Adrenal gland (tissue), 12 donors: ENCODE data around the gene MMP24. TPM values are rescaled to one million over a fixed set of nuclear protein-coding genes. Genes with fewer than 3 reads are reported as not detected.

Experiments
- DNase-seq, 7 donors: peaks; one replicate each; pipeline ENCODE4 v3.0.0-alpha.2; 2019 to 2020
- H3K27ac ChIP-seq, 5 donors: fragments of 200-600 bp; sonication (generic) in 4 of 5; 1 replicate in 3 of 5; 2 replicates in 2 of 5; pipeline versions ENCODE4 v1.5.1 to v1.8.0; 2016 to 2020; ENCODE audit warnings: mild to moderate bottlenecking in 1 of 5
- H3K27me3 ChIP-seq: fragments of 200-600 bp; 2 replicates; pipeline ENCODE4 v1.8.0; 2021
- H3K36me3 ChIP-seq, 2 donors: fragments of 200-600 bp; replicated peaks in 1 of 2; 1 replicate in 1 of 2; 2 replicates in 1 of 2; pipeline versions ENCODE4 v1.5.1 to v1.8.0; 2018 to 2022
- H3K4me1 ChIP-seq, 2 donors: fragments of 200-600 bp; replicated peaks in 1 of 2; 1 replicate in 1 of 2; 2 replicates in 1 of 2; pipeline versions ENCODE4 v1.5.1 to v1.8.0; 2018 to 2021
- H3K4me3 ChIP-seq, 4 donors: fragments of 200-600 bp; sonication (generic) in 3 of 4; one replicate each; pipeline ENCODE4 v1.5.1; 2016 to 2018
- H3K9me3 ChIP-seq, 3 donors: fragments of 200-600 bp; sonication (generic) in 1 of 3; replicated peaks in 1 of 3; 1 replicate in 2 of 3; 2 replicates in 1 of 3; pipeline versions ENCODE4 v1.5.1 to v1.8.0; 2016 to 2021
- POLR2A ChIP-seq, 2 donors: fragments of 450-650 bp; IDR thresholded peaks; one replicate each; pipeline ENCODE4 v1.6.1; 2017; ENCODE audit warnings: antibody characterized with exemption in 2 of 2, mild to moderate bottlenecking in 2 of 2, moderate library complexity in 1 of 2
- WGBS, 4 donors: extraction: QIAGEN DNeasy Blood & Tissue Kit in 2 of 4; methylation state at CpG; one replicate each; pipeline versions ENCODE4 v1.1.5 to v1.1.7; 2013 to 2017; 5-methylcytosine and 5-hydroxymethylcytosine counted together
- intact Hi-C, 2 donors: fragments of 100-400 bp; cut with DNase I; formaldehyde crosslinking; loops; one replicate each; pipeline versions ENCODE4 v1.14.1 to v1.15.0; 2022 to 2023
- polyA plus RNA-seq, 3 donors: library from polyadenylated mRNA; stranded (reverse); fragments of 200-250 nt in 2 of 3; fragments of 350-450 nt in 1 of 3; fragmentation: Illumina TruSeq in 1 of 3; extraction: RNeasy Lipid Tissue Mini Kit (QIAGEN cat#74804) in 1 of 3; gene quantifications; one replicate each; pipeline ENCODE4 v1.2.3, GENCODE V29; 2013 to 2014
- total RNA-seq, 9 donors: library from RNA; depleted of rRNA in 4 of 9; stranded (reverse); fragments of >200 nt in 4 of 9; fragments of 120-200 nt in 1 of 9; fragmentation: NEBNext Ultra II Directional in 1 of 9; extraction: Animal tissue kit (Norgen Biotek cat#: 25700) in 1 of 9; gene quantifications; one replicate each; pipeline versions ENCODE4 v1.1.0 to v1.2.4, GENCODE V29; 2013 to 2023
- TF ChIP-seq, protein P1 (sequence below), 6 experiments: fragments of 450-650 bp in 4 of 6; fragments of 200-600 bp in 2 of 6; sonication (generic) in 1 of 6; IDR thresholded peaks; 1 replicate in 5 of 6; 2 replicates in 1 of 6; pipeline versions ENCODE4 v1.5.1 to v1.8.0; 2016 to 2021; ENCODE audit warnings: antibody characterized with exemption in 6 of 6, mild to moderate bottlenecking in 2 of 6, moderate library complexity in 1 of 6
- donor health status: healthy with polysubstance abuse.
- donor health status: Bipolar disorder and iron deficiency.
- donor health status: DM: yes; HTN: yes; CAD: no.
- donor health status: DM: no; HTN: no; CAD: no.
- donor health status: DM: no; HTN: no; CAD: no.
- donor health status: DM: yes; HTN: yes; CAD: no.

The MMP24 gene
- total and polyA plus RNA-seq, 12 donors = 0.09 to 2.3 (median 1.3) TPM

DNA sequence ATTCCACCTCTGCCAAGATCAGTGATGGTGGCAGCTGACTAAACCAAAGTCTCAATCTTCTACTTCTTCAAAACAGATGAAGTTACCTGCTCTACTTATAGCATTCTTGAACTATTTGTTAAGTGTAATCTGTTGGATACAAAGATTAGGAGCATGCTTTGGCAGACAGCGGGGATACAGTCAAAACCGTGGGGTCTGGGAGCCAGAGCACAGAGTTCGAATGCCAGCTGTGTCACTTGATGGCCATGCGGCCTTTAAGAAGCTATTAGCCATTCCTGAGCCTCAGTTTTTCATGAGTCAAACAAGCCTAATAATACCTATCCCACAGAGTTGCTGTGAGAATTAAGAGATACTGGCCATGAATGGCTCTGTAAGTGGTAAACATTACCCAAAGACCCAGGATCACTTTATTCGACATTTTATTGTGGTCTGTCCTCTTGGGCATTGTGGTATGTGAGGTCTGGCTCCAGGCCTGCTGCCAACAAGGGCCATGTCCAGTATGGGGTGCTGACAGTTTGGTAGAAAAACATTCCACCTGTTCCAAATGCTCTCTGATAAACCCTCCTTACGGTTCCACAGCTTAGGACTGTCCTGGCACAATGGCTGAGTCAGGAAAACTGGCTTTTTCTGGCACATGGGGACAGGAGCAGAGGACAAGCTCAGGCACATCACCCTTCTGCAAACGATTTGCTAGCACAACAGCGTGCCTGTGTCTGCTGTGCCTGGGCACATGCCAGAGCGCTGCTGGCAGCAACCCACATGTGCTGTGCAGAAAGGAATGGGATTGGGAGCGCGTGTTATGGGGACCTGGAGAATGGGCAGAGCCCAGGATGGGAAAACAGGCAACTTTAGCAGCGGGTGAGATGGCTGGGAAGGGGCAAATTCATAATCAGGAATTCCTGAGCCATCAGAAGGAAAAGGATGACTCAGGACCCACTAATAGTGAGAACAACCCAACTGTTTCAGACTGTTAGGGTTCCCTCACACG lies 81.5 kb downstream of the MMP24 start:
- intact Hi-C loops = no loop called here
- Histone ChIP-seq H3K36me3 (no peaks in the 10 kb centered on the region), H3K9me3 (no peaks in the 10 kb centered on the region), H3K27me3 (no peaks in the 10 kb centered on the region), H3K27ac (peak overlapping the region in 2 of 5 donors; percentile 1 to 78), H3K4me3 (no peak overlapping the region), H3K4me1 (peaks cover 10 to 20% of the 10 kb centered on the region in 2 donors)
- TF ChIP-seq, protein P1, sequence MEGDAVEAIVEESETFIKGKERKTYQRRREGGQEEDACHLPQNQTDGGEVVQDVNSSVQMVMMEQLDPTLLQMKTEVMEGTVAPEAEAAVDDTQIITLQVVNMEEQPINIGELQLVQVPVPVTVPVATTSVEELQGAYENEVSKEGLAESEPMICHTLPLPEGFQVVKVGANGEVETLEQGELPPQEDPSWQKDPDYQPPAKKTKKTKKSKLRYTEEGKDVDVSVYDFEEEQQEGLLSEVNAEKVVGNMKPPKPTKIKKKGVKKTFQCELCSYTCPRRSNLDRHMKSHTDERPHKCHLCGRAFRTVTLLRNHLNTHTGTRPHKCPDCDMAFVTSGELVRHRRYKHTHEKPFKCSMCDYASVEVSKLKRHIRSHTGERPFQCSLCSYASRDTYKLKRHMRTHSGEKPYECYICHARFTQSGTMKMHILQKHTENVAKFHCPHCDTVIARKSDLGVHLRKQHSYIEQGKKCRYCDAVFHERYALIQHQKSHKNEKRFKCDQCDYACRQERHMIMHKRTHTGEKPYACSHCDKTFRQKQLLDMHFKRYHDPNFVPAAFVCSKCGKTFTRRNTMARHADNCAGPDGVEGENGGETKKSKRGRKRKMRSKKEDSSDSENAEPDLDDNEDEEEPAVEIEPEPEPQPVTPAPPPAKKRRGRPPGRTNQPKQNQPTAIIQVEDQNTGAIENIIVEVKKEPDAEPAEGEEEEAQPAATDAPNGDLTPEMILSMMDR (IDR thresholded peaks at IDR 0.05) = no peak
- no peak for TF ChIP-seq POLR2A (IDR thresholded peaks at IDR 0.05)
- peak in 1 of 7 donors; percentile 72 for DNase-seq
- 75 to 87% (median 83%) methylated on average over 13 of the region's 13 CpGs for WGBS, 4 donors

DNA sequence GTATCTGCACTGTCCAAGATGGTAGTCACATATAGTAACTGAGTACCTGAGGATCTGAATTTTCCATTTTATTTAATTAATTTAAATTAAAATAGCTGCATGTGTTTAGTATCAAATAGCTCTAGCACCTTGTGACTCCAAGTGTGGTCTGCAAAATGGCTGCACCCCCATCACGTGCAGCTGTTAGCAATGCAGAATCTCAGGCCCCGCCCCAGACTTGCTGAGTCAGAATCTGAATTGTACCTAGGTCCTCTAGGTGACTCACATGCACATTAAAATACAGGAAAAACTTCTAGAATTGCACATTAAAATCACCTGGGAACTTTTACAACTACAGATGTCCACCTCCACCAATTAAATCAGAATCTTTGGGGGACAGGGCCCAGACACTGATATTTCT lies 84.9 kb downstream of the MMP24 start:
- Histone ChIP-seq H3K36me3 (no peaks in the 10 kb centered on the region), H3K4me3 (no peak overlapping the region), H3K27me3 (no peaks in the 10 kb centered on the region), H3K27ac (no peak overlapping the region), H3K4me1 (peaks cover 5 to 9% of the 10 kb centered on the region in 2 donors), H3K9me3 (no peaks in the 10 kb centered on the region)
- intact Hi-C loops = no loop called here
- WGBS, 4 donors = 85 to 92% (median 89%) methylated on average over 2 of the region's 2 CpGs
- no peak for DNase-seq
- TF ChIP-seq POLR2A (IDR thresholded peaks at IDR 0.05) = no peak
- TF ChIP-seq, protein P1 (IDR thresholded peaks at IDR 0.05) = no peak

DNA sequence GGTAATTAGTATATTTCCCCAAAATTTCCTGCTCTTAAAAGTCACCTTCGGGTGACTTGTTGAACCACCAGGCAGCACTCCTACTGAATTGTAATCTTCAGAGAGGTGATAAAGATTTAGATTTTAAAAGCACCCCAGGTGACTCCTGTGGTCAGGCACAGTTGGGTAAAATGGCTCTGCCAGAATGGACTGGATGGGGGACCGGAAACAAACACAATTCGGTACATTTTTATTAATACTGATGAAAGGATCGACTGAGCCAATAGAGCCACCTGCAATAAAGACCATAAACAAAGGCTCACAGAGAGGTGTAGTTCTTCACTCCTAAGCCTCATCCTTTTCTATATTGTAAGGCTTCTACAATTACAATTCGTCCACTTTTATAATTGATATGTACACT lies 85.3 kb downstream of the MMP24 start:
- no peak overlapping the region for H3K27ac ChIP-seq
- no peak overlapping the region for H3K4me3 ChIP-seq
- peaks cover under 1 to 6% of the 10 kb centered on the region in 2 donors for H3K4me1 ChIP-seq
- intact Hi-C loops = no loop called here
- H3K36me3 ChIP-seq = no peaks in the 10 kb centered on the region
- TF ChIP-seq, protein P1 (IDR thresholded peaks at IDR 0.05) = no peak
- no peak for TF ChIP-seq POLR2A (IDR thresholded peaks at IDR 0.05)
- WGBS, 4 donors = 89 to 94% (median 91%) methylated on average over 5 of the region's 5 CpGs
- H3K9me3 ChIP-seq = no peaks in the 10 kb centered on the region
- H3K27me3 ChIP-seq = no peaks in the 10 kb centered on the region
- DNase-seq = no peak

DNA sequence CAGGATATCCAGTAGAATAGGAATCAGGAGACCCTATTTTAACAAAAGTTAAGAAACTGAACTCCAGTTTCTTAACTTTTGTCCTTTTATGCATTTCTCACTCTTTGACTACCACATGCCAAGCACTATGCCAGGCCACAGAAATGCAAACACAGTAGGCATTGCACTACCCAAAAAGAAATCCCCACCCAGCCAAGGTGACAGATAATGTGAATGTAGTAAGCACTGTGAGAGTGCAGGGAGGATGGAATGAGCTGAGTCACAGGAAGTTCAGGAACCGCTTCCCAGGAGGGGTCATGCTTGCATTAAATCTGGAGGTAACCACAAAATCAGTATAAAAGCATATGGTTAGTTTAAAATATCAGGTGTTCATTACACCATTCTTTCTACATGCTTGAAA lies 85.8 kb downstream of the MMP24 start:
- intact Hi-C loops = no loop called here
- peaks cover 0 to 2% of the 10 kb centered on the region in 2 donors for H3K4me1 ChIP-seq
- TF ChIP-seq, protein P1 (IDR thresholded peaks at IDR 0.05) = no peak
- TF ChIP-seq POLR2A (IDR thresholded peaks at IDR 0.05) = no peak
- no peak for DNase-seq
- WGBS, 4 donors = 79 to 100% (median 91%) methylated on average over 1 of the region's 1 CpG
- no peak overlapping the region for H3K27ac ChIP-seq
- no peaks in the 10 kb centered on the region for H3K27me3 ChIP-seq
- no peak overlapping the region for H3K4me3 ChIP-seq
- H3K36me3 ChIP-seq = no peaks in the 10 kb centered on the region
- H3K9me3 ChIP-seq = no peaks in the 10 kb centered on the region
